Parathyroid adenoma (tissue), 2 donors: ENCODE results near the gene ERC1.

Source experiments
- H2AFZ ChIP-seq: fragments of 300-600 bp; sonication (generic); one replicate; pipeline ENCODE4 v1.7.0; 2017; ENCODE audit warnings: antibody characterized with exemption, mild to moderate bottlenecking
- H3K27ac ChIP-seq: fragments of 300-600 bp; sonication (generic); one replicate; pipeline ENCODE4 v1.7.0; 2017
- H3K27me3 ChIP-seq: fragments of 300-600 bp; sonication (generic); one replicate; pipeline ENCODE4 v1.7.0; 2017; ENCODE audit warnings: low read length; ENCODE audit not compliant: control insufficient read depth, insufficient read depth
- H3K36me3 ChIP-seq: fragments of 300-600 bp; sonication (generic); one replicate; pipeline ENCODE4 v1.7.0; 2017; ENCODE audit warnings: low read length; ENCODE audit not compliant: control insufficient read depth, insufficient read depth
- H3K4me1 ChIP-seq: fragments of 300-600 bp; sonication (generic); one replicate; pipeline ENCODE4 v1.7.0; 2017; ENCODE audit warnings: control low read depth
- H3K4me2 ChIP-seq: fragments of 300-600 bp; sonication (generic); one replicate; pipeline ENCODE4 v1.7.0; 2017; ENCODE audit warnings: low read length
- H3K4me3 ChIP-seq: fragments of 300-600 bp; sonication (generic); one replicate; pipeline ENCODE4 v1.7.0; 2017; ENCODE audit warnings: low read depth, low read length
- H3K79me2 ChIP-seq: fragments of 300-600 bp; sonication (generic); one replicate; pipeline ENCODE4 v1.7.0; 2017; ENCODE audit warnings: control low read depth
- H3K9ac ChIP-seq: fragments of 300-600 bp; sonication (generic); one replicate; pipeline ENCODE4 v1.7.0; 2017; ENCODE audit warnings: mild to moderate bottlenecking
- H3K9me3 ChIP-seq: fragments of 300-600 bp; sonication (generic); one replicate; pipeline ENCODE4 v1.7.0; 2017; ENCODE audit warnings: low read length; ENCODE audit not compliant: control insufficient read depth
- CTCF ChIP-seq: fragments of 300-600 bp; sonication (generic); IDR thresholded peaks from one replicate; pipeline ENCODE4 v1.7.0; 2017; ENCODE audit warnings: antibody characterized with exemption, mild to moderate bottlenecking
- donor health status: primary hyperparathyroidism.

ERC1 gene

DNA sequence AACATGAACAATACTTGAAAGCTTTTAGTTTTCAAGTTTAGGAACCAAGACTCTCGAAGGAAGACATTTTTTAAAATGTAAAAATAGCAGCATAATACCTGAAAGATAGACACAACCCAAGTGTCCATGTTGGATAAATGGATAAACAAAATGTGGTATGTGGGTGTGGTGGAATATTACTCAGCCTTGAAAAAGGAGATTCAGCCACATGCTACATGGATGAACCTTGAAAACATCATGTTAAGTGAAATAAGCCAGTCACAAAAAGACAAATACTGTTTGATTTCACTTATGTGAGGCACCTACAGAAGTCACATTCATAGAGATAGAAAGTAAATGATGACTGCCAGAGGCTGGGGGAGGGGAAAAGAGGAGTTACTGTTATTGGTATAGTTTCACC is 374.7 kb downstream of the ERC1 start:
- Histone ChIP-seq H3K27me3 (no peaks in the 10 kb centered on the region), H3K9ac (no peak overlapping the region), H3K79me2 (peaks cover 4% of the 10 kb centered on the region), H3K9me3 (no peaks in the 10 kb centered on the region), H3K27ac (no peak overlapping the region), H3K36me3 (no peaks in the 10 kb centered on the region), H3K4me2 (no peak overlapping the region), H3K4me3 (no peak overlapping the region), H3K4me1 (no peaks in the 10 kb centered on the region), H2AFZ (no peak overlapping the region)
- no peak for TF ChIP-seq CTCF

- no peak overlapping the region for H3K4me3 ChIP-seq
- peaks cover 2% of the 10 kb centered on the region for H3K79me2 ChIP-seq
- no peak overlapping the region for H2AFZ ChIP-seq
- no peak overlapping the region for H3K9ac ChIP-seq
- no peak overlapping the region for H3K4me2 ChIP-seq
- TF ChIP-seq CTCF: no peak
- H3K9me3 ChIP-seq: no peaks in the 10 kb centered on the region
- H3K27me3 ChIP-seq: no peaks in the 10 kb centered on the region
- no peak overlapping the region for H3K27ac ChIP-seq
- peaks cover 3% of the 10 kb centered on the region for H3K4me1 ChIP-seq
- no peaks in the 10 kb centered on the region for H3K36me3 ChIP-seq
These were observed 376.6 kb downstream of the ERC1 start for GRCh38 chr12:1367331-1368291.

DNA sequence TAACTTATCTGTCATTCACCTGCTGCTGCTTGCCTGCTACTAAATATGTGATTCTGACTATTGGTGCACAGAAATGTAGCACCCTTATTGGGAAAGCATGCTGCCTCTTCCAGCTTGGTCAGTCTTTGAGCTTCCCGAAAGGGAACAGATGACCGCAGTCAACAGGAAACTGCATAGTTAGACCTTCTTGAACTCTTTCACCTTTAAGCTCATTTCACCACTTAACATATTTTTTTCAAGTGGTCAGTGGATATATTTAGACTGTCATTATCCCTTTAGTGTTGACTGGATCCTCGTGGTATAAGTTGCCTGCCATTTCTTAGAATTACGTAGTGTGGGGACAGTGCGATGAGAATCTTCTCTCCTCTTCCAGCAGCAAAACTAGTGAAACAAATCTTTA is 378.4 kb downstream of the ERC1 start:
- no peak for TF ChIP-seq CTCF
- no peak overlapping the region for H3K27ac ChIP-seq

DNA sequence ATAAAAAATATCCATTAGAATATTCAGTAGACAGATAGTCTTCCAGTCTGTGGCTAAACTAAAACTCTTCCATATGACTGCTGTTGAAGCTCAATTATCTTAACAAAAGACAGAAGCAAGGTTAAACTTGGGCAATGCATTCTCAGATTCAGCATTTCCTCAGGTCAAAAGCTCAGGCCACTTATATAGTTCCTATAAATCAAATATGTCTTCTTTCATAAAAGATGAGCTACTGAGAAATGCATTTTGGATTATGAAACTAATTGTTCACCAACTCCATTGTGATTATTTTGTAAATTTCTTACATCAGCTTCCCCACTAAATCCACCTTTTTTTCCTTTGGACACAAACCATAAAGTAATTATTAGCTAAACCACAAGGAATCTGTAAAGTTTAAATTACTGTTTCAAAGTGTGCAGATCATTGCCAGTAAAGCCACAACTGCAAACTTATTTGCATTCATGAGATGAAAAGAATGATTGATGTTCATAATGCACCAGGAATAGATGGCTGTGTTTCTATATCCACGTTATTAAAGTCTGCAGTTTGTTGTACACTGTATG is 379.0 kb downstream of the ERC1 start:
- Histone ChIP-seq H3K4me1 (peaks cover 3% of the 10 kb centered on the region), H3K27ac (no peak overlapping the region), H3K4me3 (no peak overlapping the region), H2AFZ (no peak overlapping the region), H3K9me3 (no peaks in the 10 kb centered on the region), H3K36me3 (no peaks in the 10 kb centered on the region), H3K27me3 (no peaks in the 10 kb centered on the region), H3K4me2 (no peak overlapping the region), H3K9ac (no peak overlapping the region), H3K79me2 (peaks cover 2% of the 10 kb centered on the region)
- TF ChIP-seq CTCF: no peak

More for the DNA sequence above, 378.4 kb downstream of the ERC1 start:
- Histone ChIP-seq H3K4me1 (peaks cover 3% of the 10 kb centered on the region), H3K9me3 (no peaks in the 10 kb centered on the region), H3K4me2 (no peak overlapping the region), H3K9ac (no peak overlapping the region), H3K36me3 (no peaks in the 10 kb centered on the region), H2AFZ (no peak overlapping the region), H3K4me3 (no peak overlapping the region), H3K79me2 (peaks cover 2% of the 10 kb centered on the region), H3K27me3 (no peaks in the 10 kb centered on the region)
